PC-3 (cell line): Measurements from ENCODE around the gene DNAJA3. TPM values are rescaled to one million over a fixed set of nuclear protein-coding genes. Genes with fewer than 3 reads are reported as not detected.
A peak's percentile ranks its signal among the peaks of the same experiment; 100 is the strongest.

ENCODE experiments used
- ATAC-seq: fragments of 200-7000 bp; cut with Tn5 transposase; 2 replicates; pipeline ENCODE4 v1.9.1; 2020; ENCODE audit warnings: mild to moderate bottlenecking, moderate library complexity
- BruUV-seq: library from RNA; stranded (reverse); fragments of 400-500 nt; replicated peaks from 2 replicates; lab custom pipeline; 2021; lab: Mats Ljungman, UMichigan
- CTCF ChIA-PET: fragments of 300-600 bp; sonication (Branson Sonifier 250); formaldehyde crosslinking; loops from one replicate; lab custom pipeline; 2022; ENCODE audit warnings: antibody characterized with exemption; lab: Charles Lee
- POLR2A ChIA-PET: fragments of 300-600 bp; sonication (Branson Sonifier 250); formaldehyde crosslinking; loops from one replicate; lab custom pipeline; 2022; ENCODE audit warnings: antibody characterized with exemption; ENCODE audit not compliant: unreplicated experiment; lab: Charles Lee
- DNase-seq: peaks from one replicate; pipeline ENCODE4 v3.0.0-alpha.2; 2015
- H2AFZ ChIP-seq: fragments of 300-600 bp; sonication (generic); 2 replicates; pipeline ENCODE4 v1.6.0; 2016; ENCODE audit warnings: antibody characterized with exemption, low read length
- H3F3A ChIP-seq: fragments of 300-600 bp; sonication (generic); one replicate; pipeline ENCODE4 v1.6.0; 2017; ENCODE audit warnings: antibody characterized with exemption, low read length, control low read depth, mild to moderate bottlenecking; ENCODE audit not compliant: unreplicated experiment
- H3K27ac ChIP-seq: fragments of 300-600 bp; sonication (generic); 2 replicates; pipeline ENCODE4 v1.5.1; 2016; ENCODE audit warnings: mild to moderate bottlenecking, low read length
- H3K27me3 ChIP-seq: fragments of 300-600 bp; sonication (generic); 2 replicates; pipeline ENCODE4 v1.6.1; 2016; ENCODE audit warnings: low read length, mixed read lengths
- H3K36me3 ChIP-seq: fragments of 300-600 bp; sonication (generic); 2 replicates; pipeline ENCODE4 v1.6.1; 2016; ENCODE audit warnings: low read depth, mixed run types, low read length, mixed read lengths
- H3K4me1 ChIP-seq: fragments of 300-600 bp; sonication (generic); 2 replicates; pipeline ENCODE4 v1.5.1; 2016; ENCODE audit warnings: low read length; ENCODE audit not compliant: insufficient read depth
- H3K4me2 ChIP-seq: fragments of 300-600 bp; sonication (generic); 2 replicates; pipeline ENCODE4 v1.6.0; 2016; ENCODE audit warnings: low read length
- H3K4me3 ChIP-seq: fragments of 300-600 bp; sonication (generic); 2 replicates; pipeline ENCODE4 v1.5.1; 2016; ENCODE audit warnings: mild to moderate bottlenecking, low read length, mixed read lengths
- H3K79me2 ChIP-seq: fragments of 300-600 bp; sonication (generic); 2 replicates; pipeline ENCODE4 v1.6.1; 2017; ENCODE audit warnings: low read length, mixed read lengths
- H3K9ac ChIP-seq: fragments of 300-600 bp; sonication (generic); 2 replicates; pipeline ENCODE4 v1.6.0; 2016; ENCODE audit warnings: mild to moderate bottlenecking, low read length
- H3K9me2 ChIP-seq: fragments of 300-600 bp; sonication (generic); replicated peaks from 2 replicates; pipeline ENCODE4 v1.6.1; 2016; ENCODE audit warnings: mixed run types, low read length, mixed read lengths
- H3K9me3 ChIP-seq: fragments of 300-600 bp; sonication (generic); 2 replicates; pipeline ENCODE4 v1.6.1; 2016; ENCODE audit warnings: low read length, mixed read lengths
- H4K20me1 ChIP-seq: fragments of 300-600 bp; sonication (generic); 2 replicates; pipeline ENCODE4 v1.6.1; 2016; ENCODE audit warnings: low read length, mixed read lengths
- CTCF ChIP-seq: fragments of 300-600 bp; sonication (generic); conservative IDR thresholded peaks from 2 replicates; pipeline ENCODE4 v1.5.1; 2017; ENCODE audit warnings: antibody characterized with exemption, low read depth, mild to moderate bottlenecking, low read length
- EZH2 ChIP-seq: fragments of 300-600 bp; sonication (generic); IDR thresholded peaks from one replicate; pipeline ENCODE4 v1.6.1; 2017; ENCODE audit warnings: antibody characterized with exemption, mild to moderate bottlenecking, low read length; ENCODE audit not compliant: unreplicated experiment
- EZH2phosphoT487 ChIP-seq: fragments of 300-600 bp; sonication (generic); IDR thresholded peaks from 2 replicates; pipeline ENCODE4 v1.6.1; 2018; ENCODE audit warnings: mild to moderate bottlenecking, antibody characterized with exemption, low read length, borderline replicate concordance
- intact Hi-C: fragments of 100-400 bp; cut with micrococcal nuclease; formaldehyde crosslinking; loops from 2 replicates; pipeline ENCODE4 v1.9.0; 2023
- total RNA-seq: library from RNA; depleted of rRNA; stranded (reverse); fragments of >200 nt; gene quantifications from 2 replicates; pipeline ENCODE4 v1.2.3, GENCODE V29; 2014

DNAJA3 gene
- total RNA-seq, 1 experiment from 2014 or later: 123 TPM

DNA sequence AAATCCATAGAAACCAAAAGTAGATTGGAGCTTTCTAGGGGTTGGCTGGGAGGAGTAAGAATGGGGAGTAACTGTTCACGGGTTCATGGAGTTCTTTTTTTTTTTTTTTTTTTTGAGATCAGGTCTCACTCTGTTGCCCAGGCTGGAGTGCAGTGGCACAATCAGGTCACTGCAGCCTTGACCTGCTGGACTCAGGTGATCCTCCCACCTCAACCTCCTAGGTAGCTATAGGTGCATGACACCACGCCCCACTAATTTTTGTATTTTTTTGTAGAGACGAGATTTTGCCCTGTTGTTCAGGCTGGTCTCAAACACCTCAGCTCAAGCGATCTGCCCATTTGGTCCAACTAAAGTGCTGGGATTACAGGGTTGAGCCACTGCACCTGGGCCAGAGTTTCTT, 47.2 kb downstream of the DNAJA3 start:
- intact Hi-C loops: no loop called here
- Histone ChIP-seq H3K4me1 (peaks cover 22% of the 10 kb centered on the region), H3K27me3 (no peaks in the 10 kb centered on the region), H3K36me3 (no peaks in the 10 kb centered on the region), H3K4me2 (peak overlapping the region; percentile 96; the same call in 1 of the 2 replicates), H3K9ac (no peak overlapping the region), H3F3A (no peaks in the 10 kb centered on the region), H3K4me3 (no peak overlapping the region), H4K20me1 (no peaks in the 10 kb centered on the region), H3K79me2 (peaks cover 38% of the 10 kb centered on the region), H3K9me3 (no peaks in the 10 kb centered on the region), H2AFZ (no peak overlapping the region), H3K9me2 (no peaks in the 10 kb centered on the region), H3K27ac (no peak overlapping the region)
- ChIA-PET POLR2A (no interaction called here), CTCF (no interaction called here)
- ATAC-seq: no peak
- DNase-seq: no peak
- TF ChIP-seq CTCF: no peak
- no peak for TF ChIP-seq EZH2phosphoT487
- no peak for TF ChIP-seq EZH2
- no TSS peak for BruUV-seq

DNA sequence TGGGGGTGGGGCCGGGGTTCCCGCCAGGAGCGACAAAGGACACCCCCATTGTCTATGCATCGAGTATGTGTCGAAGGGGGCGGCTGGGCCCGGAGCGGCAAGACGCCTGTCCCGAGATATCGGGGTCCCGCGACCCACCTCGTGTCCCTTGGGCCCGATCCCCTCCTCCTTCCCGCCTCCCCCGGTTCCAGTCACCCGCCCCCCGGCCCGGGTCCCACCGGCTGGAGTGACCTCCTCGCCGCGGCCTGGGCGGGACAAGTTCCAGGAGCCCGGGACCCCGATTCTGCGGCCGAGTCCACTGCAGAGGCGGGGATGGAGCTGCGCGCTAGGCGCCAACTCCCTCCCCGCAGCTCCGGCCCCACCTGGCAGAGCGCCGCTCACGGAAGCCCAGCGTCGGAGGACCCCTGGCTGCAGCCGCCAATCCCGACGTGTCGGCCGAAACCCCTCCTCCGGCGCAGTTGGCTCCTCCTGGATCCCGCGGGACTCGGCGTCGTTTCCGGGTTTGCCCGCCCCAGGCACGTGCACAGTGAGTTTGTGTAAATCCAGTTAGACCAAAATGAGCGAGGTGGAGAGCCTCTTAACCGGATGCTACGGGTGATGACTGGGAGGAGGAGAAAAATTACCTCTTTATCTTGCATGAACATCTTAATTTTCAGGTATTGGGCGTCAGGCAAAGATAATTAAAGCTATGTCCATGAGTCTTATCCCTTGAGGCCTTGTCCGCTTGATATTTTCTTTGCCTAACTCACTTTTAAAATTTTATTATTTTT, 48.7 kb downstream of the DNAJA3 start, which contains the start of gene NMRAL1:
NMRAL1 (minus strand) TSS at position 434 of the 770 bp plus-strand sequence. CDS start 493 bp downstream, outside the sequence.
- Histone ChIP-seq H3K27me3 (no peaks in the 10 kb centered on the region), H3K79me2 (peaks cover 53% of the 10 kb centered on the region)
- CTCF ChIA-PET: interaction anchor here (0.7 kb wide), 1 partner anchor 157 kb away, joined by 3 read pairs; no protein-coding TSS in a partner anchor

More for the DNA sequence above, 48.7 kb downstream of the DNAJA3 start, which contains the start of gene NMRAL1:
- peak within 1 kb of the TSS; percentile 88 for H3K4me3 ChIP-seq
- peak within 1 kb of the TSS; percentile 47 for H3K27ac ChIP-seq
- intact Hi-C loops: no loop called here
- peak within 1 kb of the TSS; percentile 96 for H3K4me2 ChIP-seq
- no peaks in the 10 kb centered on the region for H3F3A ChIP-seq
- no peaks in the 10 kb centered on the region for H3K36me3 ChIP-seq
- H3K9me3 ChIP-seq: no peaks in the 10 kb centered on the region
- DNase-seq (peak; percentile 91), ATAC-seq (peak; percentile 66)
- H3K9me2 ChIP-seq: no peaks in the 10 kb centered on the region
- H3K4me1 ChIP-seq: peaks cover 27% of the 10 kb centered on the region
- TSS peak; percentile 49 for BruUV-seq
- H2AFZ ChIP-seq: peak within 1 kb of the TSS; percentile 86
- TF ChIP-seq EZH2phosphoT487: no peak
- TF ChIP-seq CTCF: no peak
- no peak for TF ChIP-seq EZH2
- POLR2A ChIA-PET: interaction anchor here (1.3 kb wide), 1 partner anchor 10 kb away, joined by 12 read pairs; no protein-coding TSS in a partner anchor
- H4K20me1 ChIP-seq: no peaks in the 10 kb centered on the region
- peak within 1 kb of the TSS; percentile 92 for H3K9ac ChIP-seq
